DMS114 treated with DMSO at 0.1 percent for 48 hours (cell line): ENCODE measurements around the gene ASPRV1.

ENCODE experiments used
- DNase-seq: peaks from one replicate; lab custom pipeline; 2025; ENCODE audit not compliant: unreplicated experiment; lab: John Stamatoyannopoulos, UW

Gene ASPRV1

DNA sequence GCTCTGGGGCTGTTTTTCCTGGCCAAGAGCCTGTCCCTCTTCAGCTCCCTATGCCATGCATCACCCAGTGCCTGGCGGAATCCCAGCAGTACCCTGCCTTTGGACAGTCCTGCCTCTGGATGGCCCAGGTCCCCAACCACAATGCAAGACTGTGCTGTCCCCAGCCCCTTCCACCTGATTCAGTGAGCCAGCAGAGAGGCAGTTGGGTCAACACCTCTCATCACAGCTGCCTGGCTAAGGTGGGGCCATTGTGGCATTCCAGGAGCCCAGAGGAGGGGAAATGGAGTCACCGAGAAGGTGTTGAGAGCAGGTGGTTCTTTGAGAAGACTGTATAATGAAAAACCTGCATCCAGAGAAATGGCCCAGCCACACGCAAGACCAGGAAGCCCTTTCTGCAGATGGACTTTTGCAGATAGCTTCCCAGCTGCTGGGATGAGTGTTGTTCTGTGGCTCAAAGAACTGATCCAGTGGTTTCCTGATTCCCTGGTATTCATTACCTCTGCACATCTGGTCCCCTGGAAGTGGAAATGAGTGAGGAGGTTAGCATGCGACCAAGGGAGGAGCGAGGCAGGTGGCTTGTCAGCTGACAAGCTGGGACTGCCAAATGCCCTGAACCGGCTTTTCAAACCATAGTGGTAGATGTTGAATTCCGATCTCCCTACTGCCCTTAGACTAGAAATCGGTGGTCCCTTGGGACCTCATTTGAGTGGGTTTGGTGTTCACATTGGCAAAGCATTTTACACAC, 1.7 kb upstream of the ASPRV1 start:
- DNase-seq: no peak

DNA sequence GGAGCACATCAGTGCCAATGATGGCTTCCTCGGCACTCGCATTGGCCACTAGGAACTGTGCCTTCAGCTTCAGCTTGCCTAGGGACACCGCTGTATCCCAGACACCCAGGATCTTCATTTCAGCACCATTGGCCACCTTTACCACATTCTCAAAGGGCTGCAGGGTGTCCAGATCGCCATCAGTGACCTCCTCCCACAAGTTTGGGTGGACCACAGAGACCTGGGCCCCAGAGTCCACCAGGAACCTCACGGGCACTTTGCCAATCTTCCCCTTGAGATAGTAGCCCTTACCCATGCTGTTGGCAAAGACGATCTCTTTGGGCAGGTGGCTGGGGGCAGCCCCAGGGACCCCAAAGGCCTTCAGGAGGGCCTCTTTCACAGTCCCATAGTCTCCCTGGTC, 610 bp downstream of the ASPRV1 start:
- DNase-seq: no peak

DNA sequence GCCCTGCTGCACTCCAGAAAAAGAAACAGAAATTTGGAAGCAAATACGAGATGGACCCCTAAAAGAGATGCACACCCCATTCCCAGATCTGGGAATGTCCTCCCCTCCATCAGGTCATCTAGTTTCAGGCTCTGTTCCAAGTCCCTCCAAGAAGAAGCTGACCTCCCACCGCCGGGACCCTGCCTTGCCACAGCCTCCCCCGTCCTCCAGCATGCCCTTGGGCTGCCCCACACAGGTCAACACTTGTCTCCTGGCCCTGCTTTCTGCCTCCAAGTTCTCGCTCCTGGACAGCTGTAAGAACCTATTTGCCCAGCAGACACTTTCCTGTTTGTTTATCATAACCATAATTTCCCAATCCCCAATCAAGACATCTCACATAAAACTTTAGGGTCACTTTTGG, 2.0 kb downstream of the ASPRV1 start:
- no peak for DNase-seq

DNA sequence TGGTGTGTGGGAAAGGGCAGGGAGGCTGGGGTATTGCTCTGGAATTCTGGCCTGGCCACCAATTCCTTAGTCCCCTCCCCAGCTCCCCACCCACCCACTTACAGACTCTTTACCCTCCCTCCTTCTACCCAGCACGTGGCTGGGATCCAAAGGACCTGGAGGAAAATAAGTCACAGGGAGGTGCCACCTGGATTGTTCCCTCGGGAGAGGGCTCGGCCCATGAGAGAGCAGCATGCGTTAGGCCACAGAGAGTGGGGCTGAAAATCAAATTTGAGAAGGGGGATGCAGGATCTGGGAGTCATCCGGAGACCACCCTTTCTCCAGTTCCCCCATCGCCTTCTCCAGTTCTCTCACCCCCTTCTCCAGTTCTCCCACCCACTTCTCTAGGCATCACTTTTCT, 3.0 kb downstream of the ASPRV1 start:
- no peak for DNase-seq

DNA sequence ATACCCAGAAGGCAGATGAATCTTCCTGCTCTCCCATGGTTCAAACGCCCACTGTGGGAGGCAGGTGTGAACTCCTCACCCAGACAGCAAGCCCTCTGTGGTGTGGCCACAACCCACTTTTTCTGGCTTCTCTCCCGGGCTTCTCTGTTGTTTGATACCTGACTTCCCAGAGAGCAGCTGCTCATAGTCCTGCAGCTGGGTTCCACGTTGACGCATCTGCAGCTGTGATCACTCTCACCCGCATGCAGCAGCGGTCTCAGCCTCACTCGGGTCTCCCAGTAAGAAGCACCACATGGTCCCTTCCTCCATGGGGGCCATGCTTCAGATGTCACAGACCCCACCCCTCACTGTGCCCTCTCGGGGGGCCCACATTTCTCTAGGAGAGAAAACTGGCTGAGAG, 3.5 kb downstream of the ASPRV1 start:
- DNase-seq: no peak

DNA sequence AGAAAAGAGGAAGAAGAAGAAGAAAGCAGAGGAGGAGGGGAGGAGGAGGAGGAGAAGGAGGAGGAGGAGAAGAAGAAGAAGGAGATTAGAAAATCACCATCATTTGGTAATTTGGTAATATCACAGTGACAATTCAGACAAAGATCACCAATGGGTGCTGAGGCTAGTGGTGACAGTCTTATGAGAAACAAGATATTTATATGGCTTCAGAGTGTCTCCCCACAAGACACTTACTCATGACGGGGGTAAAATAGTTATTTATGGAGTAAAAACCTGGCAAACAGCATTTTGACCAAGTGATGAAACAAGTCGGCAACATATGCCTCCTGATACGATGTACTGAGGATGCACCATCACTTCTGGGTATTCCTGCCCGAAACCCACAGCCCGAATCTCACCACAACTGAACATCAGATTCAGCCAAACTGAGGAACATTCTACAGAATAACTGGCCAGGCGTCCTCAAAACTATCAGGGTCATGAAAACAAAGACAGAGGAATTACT, 4.9 kb downstream of the ASPRV1 start:
- DNase-seq: no peak

DNA sequence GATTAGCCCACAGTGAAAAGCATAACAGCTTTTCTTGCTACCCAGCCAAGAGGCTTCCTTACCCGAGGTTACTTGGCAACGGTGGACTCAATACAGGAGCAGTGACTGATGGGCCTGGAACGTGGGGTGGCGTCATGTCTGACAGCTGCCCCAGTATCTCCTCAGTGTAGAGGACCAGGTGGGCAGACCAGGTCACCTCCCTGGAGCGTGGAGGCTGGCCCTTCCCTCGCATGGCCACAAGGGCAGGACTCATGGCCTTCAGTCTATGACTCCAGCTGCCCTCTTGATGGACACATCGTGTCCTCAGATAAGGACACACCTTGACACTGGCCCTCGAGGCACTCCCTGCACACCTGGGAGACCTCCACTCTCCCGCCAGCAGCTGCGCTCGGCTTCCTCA, 6.4 kb downstream of the ASPRV1 start:
- DNase-seq: no peak

DNA sequence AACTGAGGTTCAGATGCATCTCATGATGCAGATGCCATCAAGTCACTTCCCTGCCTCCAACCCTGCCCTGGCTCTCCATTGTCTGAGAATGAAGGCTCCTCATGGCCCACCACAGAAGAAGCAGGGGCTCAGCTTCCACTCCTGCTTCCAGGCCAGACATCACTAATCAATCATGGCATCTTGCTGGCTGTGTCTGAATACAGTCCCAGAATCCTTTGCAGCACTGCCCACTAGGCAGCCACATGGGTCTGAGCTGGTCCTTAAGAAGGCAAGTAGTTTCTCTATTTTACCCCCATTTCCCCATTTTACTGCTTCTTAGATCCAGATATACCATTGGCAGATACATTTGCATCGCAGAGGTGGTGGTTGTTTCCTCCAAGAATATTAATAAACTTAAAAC, 7.3 kb downstream of the ASPRV1 start:
- no peak for DNase-seq

DNA sequence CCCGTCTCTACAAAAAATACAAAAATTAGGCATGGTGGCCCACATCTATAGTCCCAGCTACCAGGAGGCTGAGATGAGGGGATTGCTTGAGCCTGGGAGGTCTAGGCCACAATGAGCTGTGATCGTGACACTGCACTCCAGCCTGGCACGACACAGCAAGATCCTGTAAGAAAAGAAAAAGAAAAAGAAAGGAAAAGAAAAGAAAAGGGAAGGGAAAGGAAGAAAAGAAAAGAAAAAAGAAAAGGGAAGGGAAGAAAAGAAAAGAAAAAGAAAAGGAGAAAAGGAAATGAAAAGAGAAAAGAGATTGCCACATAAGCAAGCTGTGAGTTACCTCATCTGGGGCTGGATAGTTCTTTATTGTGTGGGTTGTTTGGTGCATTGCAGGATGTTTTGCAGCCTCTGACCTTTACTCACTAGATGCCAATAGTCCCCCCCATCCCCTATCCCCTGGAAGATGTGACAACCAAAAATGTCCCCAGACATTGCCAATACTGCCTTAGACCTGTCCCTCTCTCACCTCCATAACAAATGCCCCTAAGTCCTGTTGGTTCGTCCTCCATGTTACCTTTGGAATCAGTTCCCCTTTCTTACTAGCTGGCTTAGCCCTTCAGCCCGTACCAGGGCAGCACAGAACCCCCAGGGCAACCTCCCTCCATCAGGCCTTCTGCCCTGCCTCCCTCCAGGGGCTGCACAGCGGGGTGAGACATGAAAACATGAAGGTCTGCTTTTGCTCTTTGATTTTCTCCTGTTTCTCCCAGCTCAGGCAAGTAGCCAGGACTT, 8.9 kb downstream of the ASPRV1 start:
- DNase-seq: no peak

DNA sequence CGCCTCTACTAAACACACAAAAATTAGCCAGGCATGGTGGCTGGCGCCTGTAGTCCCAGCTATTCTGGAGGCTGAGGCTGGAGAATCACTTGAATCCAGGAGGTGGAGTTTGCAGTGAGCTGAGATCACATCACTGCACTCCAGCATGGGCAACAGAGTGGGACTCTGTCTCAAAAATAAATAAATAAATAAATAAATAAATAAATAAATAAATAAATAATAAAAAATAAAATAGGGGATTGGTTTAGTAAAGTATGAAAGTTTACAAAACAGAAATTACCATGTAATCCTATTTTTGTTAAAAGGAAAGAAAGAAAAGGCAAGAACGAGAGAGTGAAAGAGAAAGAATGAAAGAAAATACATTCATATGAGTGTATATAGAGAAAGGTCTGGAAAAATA, 10.8 kb downstream of the ASPRV1 start:
- DNase-seq: peak; percentile 7

DNA sequence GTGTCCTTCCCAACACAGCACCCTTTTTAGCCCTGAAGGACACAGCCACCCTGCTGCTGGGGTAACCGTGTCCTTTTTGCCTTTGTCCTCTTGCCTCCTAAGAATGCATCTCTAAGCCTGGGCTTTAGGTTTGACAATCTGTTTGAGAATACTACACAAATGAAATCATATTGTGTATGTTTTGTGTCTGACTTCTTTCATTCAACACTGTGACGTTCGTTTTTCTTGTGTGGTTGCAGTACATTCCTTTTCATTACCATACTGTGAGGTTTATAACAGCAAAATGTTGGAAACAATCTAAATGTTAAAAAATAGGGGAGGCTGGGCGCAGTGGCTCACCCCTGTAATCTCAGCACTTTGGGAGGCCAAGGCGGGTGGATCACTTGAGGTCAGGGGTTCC, 11.2 kb downstream of the ASPRV1 start:
- DNase-seq: no peak

DNA sequence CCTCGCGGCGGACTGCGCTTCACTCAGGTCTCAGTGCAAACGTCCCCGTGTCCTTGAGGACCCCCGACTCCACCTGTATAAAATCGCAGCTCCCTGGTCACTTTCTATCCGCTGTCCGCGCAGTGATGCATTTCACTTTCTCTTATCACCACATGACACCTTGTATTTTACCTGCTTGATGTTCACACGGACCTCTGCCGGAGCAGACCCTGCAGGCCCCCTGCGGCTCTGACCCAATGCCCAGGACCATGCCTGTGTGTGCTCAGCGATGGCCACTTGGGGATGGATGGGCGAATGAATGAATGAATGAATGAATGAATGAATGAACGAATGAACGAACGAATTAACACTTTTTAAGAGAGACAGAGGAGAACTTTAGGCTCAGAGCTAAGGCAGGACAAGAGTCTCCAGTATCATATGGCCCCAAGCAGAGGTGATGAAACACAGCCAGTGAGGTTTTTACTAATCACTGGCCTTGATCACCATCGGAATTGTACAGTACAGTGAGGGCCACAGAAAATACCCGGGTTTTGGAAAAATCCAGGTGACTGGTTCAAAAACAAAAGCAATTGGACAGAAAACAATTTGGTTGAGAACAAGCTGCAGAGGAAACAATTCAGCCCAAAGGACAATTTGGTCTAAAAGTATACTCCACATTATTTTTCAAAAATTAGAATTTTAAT, 12.3 kb downstream of the ASPRV1 start:
- DNase-seq: no peak

DNA sequence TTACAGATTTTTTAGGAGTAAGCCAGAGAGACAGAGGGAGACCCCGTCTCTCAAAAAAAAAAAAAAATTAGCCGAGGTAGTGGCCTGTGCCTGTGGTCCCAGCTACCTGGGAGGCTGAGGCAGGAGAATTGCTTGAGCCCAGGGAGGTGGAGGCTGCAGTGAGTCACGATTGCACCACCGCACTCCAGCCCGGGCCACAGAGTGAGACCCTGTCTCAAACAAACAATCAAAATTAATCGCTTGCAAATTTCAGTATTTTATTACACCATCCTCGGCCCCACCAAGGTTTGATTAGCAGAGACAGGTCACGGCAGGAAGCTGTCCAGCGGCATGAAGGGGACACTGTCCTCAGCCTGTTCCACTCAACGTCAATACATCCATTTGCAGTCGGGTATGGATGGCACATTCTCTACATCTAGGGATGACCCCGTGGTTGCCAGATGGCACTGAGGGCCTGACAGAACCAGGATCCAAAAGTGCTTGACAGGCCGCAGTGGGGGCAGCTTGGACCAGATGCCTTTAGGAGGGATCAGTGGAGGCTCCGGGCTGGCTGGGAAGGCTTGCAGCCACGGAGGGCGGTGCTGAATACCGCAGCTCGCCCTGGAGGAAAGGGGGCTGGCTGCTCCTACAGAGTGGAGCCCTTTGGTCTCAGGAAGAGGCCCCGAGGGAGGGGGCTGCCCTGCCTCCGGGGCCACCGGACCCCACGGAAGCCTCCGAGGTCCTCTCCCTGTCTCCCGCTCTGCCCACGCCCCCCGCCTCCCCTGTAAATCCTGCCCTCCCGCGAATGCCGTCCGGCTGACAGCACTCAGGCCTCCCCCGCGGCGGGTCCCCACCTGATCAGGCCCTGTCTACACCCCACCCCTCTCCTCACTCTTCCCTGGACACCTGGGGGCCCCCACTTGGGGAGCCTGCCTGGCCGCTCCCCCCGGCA, 13.1 kb downstream of the ASPRV1 start:
- no peak for DNase-seq

DNA sequence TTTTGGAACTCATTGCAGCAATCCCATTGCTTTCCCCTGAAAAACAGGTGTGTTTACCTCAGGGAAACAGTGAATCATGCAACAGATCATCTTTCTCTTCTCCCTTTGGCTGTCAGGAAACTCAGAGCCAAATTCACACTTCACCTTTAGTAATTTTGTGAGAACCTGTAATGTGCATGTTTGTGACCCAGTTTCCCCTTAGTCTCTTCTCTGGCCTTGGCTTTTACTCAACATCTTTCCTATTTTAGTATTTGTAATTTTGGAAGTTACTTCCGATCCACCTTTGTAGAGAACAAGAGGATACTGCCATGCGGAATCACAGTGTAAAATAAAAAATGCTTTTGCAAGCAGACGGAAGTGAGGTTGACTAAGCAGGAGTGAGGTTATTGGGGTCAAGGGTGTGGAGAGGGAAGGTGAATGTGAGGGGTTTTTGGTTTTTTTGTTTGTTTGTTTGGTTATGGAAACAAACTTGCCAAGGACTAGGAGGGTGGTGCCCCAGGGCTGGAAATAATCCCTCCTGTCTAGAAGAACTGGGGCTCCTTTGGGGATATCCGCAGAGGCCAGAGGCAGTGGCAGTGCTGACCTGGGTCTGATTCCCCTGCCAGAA, 14.0 kb downstream of the ASPRV1 start:
- DNase-seq: no peak

DNA sequence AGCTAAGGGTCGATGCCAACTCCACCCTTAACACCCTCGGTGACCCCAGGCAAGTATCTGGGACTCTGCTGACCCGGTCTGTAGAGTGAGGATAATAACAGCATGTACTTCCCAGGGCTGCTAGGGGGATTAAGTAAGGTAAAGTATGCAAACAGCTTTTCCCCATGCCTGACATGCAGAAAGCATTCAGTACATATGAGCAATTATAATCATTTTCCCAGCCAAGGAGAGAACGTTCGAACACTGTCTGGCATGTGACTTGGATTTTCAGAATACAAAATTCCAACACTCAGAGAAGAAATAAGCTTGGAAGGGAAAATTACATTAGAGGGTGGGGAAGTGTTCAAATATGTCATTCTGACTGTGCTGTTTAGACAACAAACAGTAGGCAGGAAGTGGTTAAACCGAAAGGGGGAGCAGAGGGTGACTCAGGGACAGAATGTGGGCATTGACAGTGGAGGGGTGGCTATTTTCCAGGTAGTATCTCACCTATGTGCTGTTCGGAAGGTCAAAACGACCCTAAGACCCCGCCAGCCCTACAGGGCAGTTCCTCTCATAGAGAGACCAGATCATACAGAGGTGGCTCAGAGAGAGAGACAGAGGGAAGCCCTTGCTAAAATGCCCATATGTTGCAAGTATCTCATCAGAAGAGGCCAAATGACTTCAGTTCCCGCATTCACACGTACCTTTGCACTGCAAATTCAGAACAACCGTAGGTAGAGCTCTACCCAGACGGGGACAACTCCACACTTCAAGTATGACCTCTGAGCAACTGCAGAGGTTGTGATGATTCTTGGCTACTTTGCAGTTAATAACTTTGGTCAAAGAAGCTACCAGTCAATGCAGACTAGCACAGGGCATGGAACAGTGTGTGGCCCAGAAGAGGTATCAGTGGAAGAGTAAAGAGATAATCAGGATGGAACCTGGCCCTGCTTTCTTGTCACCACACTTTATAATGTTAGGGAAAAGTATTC, 14.8 kb downstream of the ASPRV1 start:
- no peak for DNase-seq

DNA sequence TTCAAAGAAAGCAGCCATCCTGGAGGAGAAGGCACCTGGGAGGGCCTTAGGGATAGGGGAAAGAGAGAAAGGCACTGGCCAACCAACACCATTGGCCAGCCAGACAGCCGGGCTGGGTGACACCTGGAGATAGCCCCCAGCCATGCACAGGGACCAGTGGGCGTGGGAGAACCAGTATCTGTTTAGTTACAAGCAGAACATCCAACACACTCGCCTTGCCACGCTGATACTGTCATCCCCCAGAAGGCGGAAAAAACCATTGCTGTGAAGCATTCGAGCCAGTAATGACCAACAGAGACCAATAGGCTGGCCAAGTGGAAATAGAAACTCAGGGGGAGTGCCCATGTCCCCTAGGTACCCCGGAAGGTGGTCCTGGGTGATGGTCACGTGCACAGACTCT, 15.5 kb downstream of the ASPRV1 start:
- no peak for DNase-seq

DNA sequence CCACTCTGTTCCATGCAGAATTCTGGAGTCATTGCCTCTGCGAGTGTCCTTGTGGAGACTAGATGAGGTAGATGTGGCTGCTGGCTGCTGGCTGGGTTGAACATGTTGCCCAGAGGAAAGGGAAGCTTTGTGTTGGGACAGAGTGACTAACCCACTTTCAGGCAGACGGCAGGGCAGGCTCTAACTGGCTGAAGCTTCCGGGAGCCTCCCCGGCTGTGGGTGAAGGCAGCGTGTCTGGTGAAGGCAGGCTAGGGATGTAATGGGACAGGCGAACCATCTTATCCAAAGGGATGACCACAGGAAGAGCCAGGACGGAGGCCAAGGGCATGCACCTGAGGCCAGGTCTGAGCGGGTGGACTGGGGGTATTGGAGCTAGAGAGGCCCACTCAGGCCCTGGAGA, 16.0 kb downstream of the ASPRV1 start:
- DNase-seq: no peak

DNA sequence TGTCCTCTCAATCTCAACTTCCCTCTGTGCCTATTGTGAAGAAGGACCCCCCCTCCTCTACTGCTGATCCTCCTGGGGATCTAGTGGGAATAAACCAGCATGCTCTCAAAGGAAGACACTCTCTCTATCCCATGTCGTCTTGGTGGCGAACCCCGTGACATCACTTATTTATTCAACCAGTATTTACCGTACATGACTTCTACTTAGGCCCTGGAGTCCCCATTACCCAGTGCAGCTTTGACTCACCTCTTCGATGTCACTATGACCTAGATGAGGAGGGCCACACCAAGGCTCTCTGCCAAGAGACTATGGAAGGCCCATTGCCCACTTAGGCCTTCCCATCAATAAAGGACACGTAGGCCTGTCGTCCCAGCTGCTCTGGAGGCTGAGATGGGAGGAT, 16.7 kb downstream of the ASPRV1 start:
- no peak for DNase-seq

DNA sequence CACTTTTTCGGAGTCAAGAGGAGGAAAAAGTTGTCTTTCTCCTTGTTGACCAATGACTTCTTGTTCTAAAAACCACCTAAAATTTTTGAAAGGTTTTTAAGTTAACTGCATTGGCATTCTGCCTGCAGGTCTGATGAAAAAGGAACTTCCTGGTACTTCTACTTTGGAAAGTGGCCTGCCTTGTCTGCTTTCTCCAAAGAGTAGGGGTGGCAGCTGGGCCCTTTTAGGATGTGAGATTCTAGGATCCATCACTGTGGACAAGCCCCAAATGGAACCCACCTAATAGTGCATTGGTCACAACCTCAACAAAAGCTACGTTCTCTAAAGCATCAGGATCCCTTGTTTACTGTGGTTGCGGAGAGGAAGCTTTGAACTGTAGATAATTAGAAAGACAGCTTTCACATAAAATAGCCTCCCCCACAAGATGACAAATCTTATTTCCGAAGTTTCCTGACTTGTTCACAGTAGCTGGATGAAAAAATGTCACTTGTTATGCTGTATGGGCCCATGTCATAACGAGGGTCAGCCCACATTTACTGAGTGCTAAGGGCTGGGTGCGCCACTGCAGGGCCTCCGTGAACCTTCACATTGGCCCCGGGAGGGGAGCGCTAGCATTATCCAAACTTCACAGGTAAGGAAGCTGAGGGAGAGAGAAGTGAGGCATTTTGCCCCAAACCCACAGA, 17.4 kb downstream of the ASPRV1 start:
- DNase-seq: no peak
